ENCODE measurements around the gene POU5F2.

Gene POU5F2

GRCh38 chr5:93741136-93741811 is at the start of gene POU5F2:
POU5F2 (minus strand) TSS chr5:93741600; CDS start chr5:93741563, 37 bp downstream.
- no peak for DNase-seq

GRCh38 chr5:93790401-93790800 is 49.0 kb upstream of the POU5F2 start:
- DNase-seq = no peak

GRCh38 chr5:93789173-93790067 is 48.0 kb upstream of the POU5F2 start:
- no peak for DNase-seq

- no peak for DNase-seq
Measured at GRCh38 chr5:93787598-93787997, 46.2 kb upstream of the POU5F2 start.

GRCh38 chr5:93785475-93785874 is 44.1 kb upstream of the POU5F2 start:
- no peak for DNase-seq

- no peak for DNase-seq
Measured at GRCh38 chr5:93782978-93783377, 41.6 kb upstream of the POU5F2 start.

- DNase-seq = no peak
Measured at GRCh38 chr5:93777620-93778019, 36.2 kb upstream of the POU5F2 start.

GRCh38 chr5:93756372-93756771 is 15.0 kb upstream of the POU5F2 start:
- DNase-seq = no peak

- no peak for DNase-seq
Measured at GRCh38 chr5:93755716-93756115, 14.3 kb upstream of the POU5F2 start.

- no peak for DNase-seq
Measured at GRCh38 chr5:93748875-93749397, 7.5 kb upstream of the POU5F2 start.

GRCh38 chr5:93746406-93747056 is 5.1 kb upstream of the POU5F2 start:
- DNase-seq = no peak

- no peak for DNase-seq
Measured at GRCh38 chr5:93736284-93736683, 5.1 kb downstream of the POU5F2 start.

GRCh38 chr5:93735378-93735777 is 6.0 kb downstream of the POU5F2 start:
- no peak for DNase-seq

GRCh38 chr5:93731987-93732386 is 9.4 kb downstream of the POU5F2 start:
- DNase-seq = no peak

GRCh38 chr5:93726595-93726994 is 14.8 kb downstream of the POU5F2 start:
- DNase-seq = no peak

GRCh38 chr5:93724791-93725190 is 16.6 kb downstream of the POU5F2 start:
- no peak for DNase-seq

- DNase-seq = no peak
Measured at GRCh38 chr5:93723681-93724080, 17.7 kb downstream of the POU5F2 start.

- DNase-seq = no peak
Measured at GRCh38 chr5:93723005-93723404, 18.4 kb downstream of the POU5F2 start.

GRCh38 chr5:93722588-93722987 is 18.8 kb downstream of the POU5F2 start:
- no peak for DNase-seq

- DNase-seq = no peak
Measured at GRCh38 chr5:93721511-93721910, 19.9 kb downstream of the POU5F2 start.

- DNase-seq = no peak
Measured at GRCh38 chr5:93721071-93721470, 20.3 kb downstream of the POU5F2 start.

- DNase-seq = no peak
Measured at GRCh38 chr5:93717162-93717561, 24.2 kb downstream of the POU5F2 start.

GRCh38 chr5:93716453-93716852 is 24.9 kb downstream of the POU5F2 start:
- DNase-seq = no peak
